BLaER1 (cell line): ENCODE measurements around the gene EIF4E3.

Source experiments
- H3K27ac ChIP-seq: shearing (Covaris generic); formaldehyde crosslinking; 2 replicates; pipeline ENCODE4 v1.8.1; 2022
- H3K27me3 ChIP-seq: shearing (Covaris generic); formaldehyde crosslinking; 2 replicates; pipeline ENCODE4 v1.8.1; 2022
- H3K36me3 ChIP-seq: shearing (Covaris generic); formaldehyde crosslinking; 2 replicates; pipeline ENCODE4 v1.8.1; 2022
- H3K4me1 ChIP-seq: shearing (Covaris generic); formaldehyde crosslinking; 2 replicates; pipeline ENCODE4 v1.8.1; 2022
- H3K4me2 ChIP-seq: shearing (Covaris generic); formaldehyde crosslinking; 2 replicates; pipeline ENCODE4 v1.8.1; 2022
- H3K4me3 ChIP-seq: shearing (Covaris generic); formaldehyde crosslinking; 2 replicates; pipeline ENCODE4 v1.8.1; 2022
- H3K9ac ChIP-seq: shearing (Covaris generic); formaldehyde crosslinking; 2 replicates; pipeline ENCODE4 v1.8.1; 2022
- H3K9me3 ChIP-seq: shearing (Covaris generic); formaldehyde crosslinking; 2 replicates; pipeline ENCODE4 v1.8.1; 2022
- H4K20me1 ChIP-seq: shearing (Covaris generic); formaldehyde crosslinking; 2 replicates; pipeline ENCODE4 v1.8.1; 2022
- Cebpa-rat ChIP-seq: shearing (Covaris generic); IDR thresholded peaks from 2 replicates; pipeline ENCODE4 v1.8.1; 2022

The EIF4E3 gene

DNA sequence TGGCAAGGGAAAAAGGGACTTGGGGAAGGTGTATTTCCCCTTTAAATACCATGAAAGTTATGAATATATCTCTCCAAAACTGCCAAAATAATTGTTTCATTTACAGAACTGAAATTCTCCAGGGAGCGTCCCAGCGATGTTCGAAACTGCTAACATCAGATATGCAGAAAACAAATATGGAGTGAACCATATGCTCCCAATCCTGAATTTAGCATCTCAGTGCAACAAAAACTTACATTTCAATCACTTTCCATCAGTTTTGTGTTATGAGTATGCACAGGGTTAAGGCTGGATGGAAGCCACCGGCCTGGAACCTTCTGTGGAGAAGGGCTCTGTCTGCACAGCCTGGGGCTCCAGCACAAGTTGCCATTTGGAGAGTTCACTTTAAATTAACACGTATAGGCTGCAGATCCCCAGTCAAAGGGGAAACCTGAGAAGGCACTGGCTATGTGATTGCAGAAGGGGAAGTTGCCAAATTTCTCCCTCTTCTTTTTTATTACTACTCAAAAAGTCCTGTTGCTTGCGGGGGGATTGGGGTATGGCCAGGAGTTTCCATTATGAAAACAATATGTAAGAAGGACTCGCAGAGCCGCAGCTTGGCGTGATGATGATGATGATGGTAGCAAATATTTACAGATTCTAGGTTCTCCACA is 84.7 kb downstream of the EIF4E3 start:
- H3K9me3 ChIP-seq = no peaks in the 10 kb centered on the region

DNA sequence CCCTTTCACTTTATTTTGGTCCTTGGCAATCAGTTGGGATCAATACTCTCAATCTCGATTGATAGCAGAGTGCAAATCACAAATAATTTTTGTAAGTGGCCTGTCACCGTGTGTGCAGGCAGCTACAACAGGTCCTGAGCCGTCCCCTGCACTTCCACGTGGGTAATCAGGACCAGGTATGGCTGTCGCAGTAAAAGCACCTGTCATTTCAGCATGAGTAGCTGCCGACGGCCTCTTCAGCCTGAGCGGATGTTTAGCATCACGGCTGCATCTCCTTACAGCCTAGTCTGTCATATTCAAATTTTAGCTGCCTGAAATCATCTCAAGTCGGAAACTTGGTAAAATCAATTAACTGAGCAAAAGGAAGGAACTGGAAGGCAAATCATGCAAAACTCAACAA is 88.7 kb downstream of the EIF4E3 start:
- no peaks in the 10 kb centered on the region for H3K27me3 ChIP-seq
- H3K27ac ChIP-seq = no peak overlapping the region
- no peaks in the 10 kb centered on the region for H3K9me3 ChIP-seq
- no peaks in the 10 kb centered on the region for H4K20me1 ChIP-seq
- no peaks in the 10 kb centered on the region for H3K36me3 ChIP-seq
- H3K4me1 ChIP-seq = no peaks in the 10 kb centered on the region
- H3K4me2 ChIP-seq = no peak overlapping the region
- no peak for TF ChIP-seq Cebpa-rat
- no peak overlapping the region for H3K9ac ChIP-seq
- no peak overlapping the region for H3K4me3 ChIP-seq

More for the DNA sequence above, 84.7 kb downstream of the EIF4E3 start:
- no peak for TF ChIP-seq Cebpa-rat
- Histone ChIP-seq H3K27ac (no peak overlapping the region), H3K36me3 (no peaks in the 10 kb centered on the region), H3K4me3 (no peak overlapping the region), H4K20me1 (no peaks in the 10 kb centered on the region), H3K9ac (no peak overlapping the region), H3K27me3 (no peaks in the 10 kb centered on the region), H3K4me2 (no peak overlapping the region), H3K4me1 (no peaks in the 10 kb centered on the region)

DNA sequence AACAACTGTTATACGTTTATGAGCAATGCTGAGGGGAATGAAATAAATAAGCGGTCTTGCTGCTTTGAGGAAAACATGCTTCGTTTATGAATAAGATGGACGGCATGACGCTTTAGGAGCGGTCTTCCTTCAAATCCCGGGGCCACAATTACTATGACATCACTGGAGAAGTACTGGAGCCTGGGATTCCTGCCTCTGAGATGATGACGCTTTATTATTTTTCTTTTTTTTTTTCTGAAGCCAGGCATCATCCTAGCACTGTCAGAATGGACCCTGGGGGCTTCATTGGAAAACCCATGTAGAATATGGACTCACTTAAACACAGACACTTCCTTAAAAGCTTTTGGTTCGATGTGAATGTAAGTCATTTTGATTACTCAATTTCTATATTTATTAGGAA is 89.2 kb downstream of the EIF4E3 start:
- Histone ChIP-seq H3K27me3 (no peaks in the 10 kb centered on the region), H3K4me3 (no peak overlapping the region), H3K4me1 (no peaks in the 10 kb centered on the region), H3K36me3 (no peaks in the 10 kb centered on the region), H3K4me2 (no peak overlapping the region), H3K27ac (no peak overlapping the region), H3K9me3 (no peaks in the 10 kb centered on the region; the same call in 1 of the 2 replicates), H4K20me1 (no peaks in the 10 kb centered on the region), H3K9ac (no peak overlapping the region)
- no peak for TF ChIP-seq Cebpa-rat

DNA sequence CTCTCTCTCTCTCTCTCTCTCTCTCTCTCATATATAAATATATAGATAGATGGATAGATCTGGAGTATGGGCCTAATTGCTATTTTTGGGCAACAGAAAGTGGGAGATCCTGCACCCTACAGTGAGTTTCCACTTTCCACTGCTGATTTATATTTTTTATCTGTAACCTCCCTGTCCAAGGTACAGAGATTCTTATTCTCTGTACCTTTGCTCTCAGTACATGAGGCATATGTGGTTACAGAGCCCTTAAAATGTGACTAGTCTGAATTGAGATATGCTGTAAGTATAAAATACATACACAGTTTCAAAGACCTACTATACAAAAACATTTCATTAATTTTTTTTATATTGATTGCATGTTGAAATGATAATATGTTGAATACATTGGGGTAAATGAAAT is 90.5 kb downstream of the EIF4E3 start:
- H4K20me1 ChIP-seq = no peaks in the 10 kb centered on the region
- H3K4me2 ChIP-seq = no peak overlapping the region
- no peak for TF ChIP-seq Cebpa-rat
- H3K9me3 ChIP-seq = no peaks in the 10 kb centered on the region; the same call in 1 of the 2 replicates
- no peaks in the 10 kb centered on the region for H3K27me3 ChIP-seq
- no peak overlapping the region for H3K27ac ChIP-seq
- H3K4me3 ChIP-seq = no peak overlapping the region
- H3K4me1 ChIP-seq = no peaks in the 10 kb centered on the region
- H3K9ac ChIP-seq = no peak overlapping the region
- H3K36me3 ChIP-seq = no peaks in the 10 kb centered on the region

DNA sequence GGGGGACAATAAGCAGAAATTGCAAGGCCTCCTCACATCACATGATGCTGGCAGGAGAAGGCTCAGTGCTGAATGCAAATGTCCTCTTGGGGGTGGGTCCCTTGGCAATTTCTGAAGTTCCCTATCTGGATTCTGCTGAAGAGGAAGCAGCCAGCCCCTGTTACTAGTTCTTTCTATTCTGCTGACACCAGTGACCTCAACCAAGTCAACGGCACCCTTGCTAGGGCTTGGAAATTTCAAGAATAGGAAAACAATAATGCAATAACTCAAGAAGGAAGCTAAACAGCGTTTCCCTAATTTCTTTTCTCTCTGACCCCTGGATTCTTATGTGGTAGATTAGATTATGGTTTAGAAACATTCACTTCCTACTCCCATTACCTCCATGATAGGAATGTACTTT is 95.5 kb downstream of the EIF4E3 start:
- no peak overlapping the region for H3K4me3 ChIP-seq
- H3K27ac ChIP-seq = no peak overlapping the region
- no peak overlapping the region for H3K4me2 ChIP-seq
- no peak overlapping the region for H3K9ac ChIP-seq
- peaks cover 6% of the 10 kb centered on the region for H3K9me3 ChIP-seq
- no peak for TF ChIP-seq Cebpa-rat
- H3K36me3 ChIP-seq = no peaks in the 10 kb centered on the region
- H3K27me3 ChIP-seq = no peaks in the 10 kb centered on the region
- H3K4me1 ChIP-seq = no peaks in the 10 kb centered on the region
- H4K20me1 ChIP-seq = no peaks in the 10 kb centered on the region

DNA sequence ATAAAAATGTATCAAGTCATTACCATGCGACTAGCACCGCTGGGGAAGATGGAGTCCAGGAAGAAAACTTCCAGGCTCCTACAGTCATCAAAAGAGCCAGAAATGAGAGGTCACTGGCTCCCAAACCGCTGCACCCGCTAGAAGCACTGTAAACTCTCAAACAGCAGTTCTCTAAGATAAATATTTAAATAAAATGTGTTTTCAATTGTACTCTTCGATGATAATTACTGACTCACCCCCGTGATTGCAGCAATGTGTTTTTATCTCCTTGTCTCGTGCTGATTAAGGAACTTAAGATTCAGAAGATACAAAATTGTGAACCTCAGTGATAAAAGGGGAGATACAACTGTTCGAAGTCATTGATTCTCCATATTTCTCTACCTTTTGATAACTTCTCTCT is 95.9 kb downstream of the EIF4E3 start:
- H3K4me3 ChIP-seq = no peak overlapping the region
- H4K20me1 ChIP-seq = no peaks in the 10 kb centered on the region
- H3K27ac ChIP-seq = no peak overlapping the region
- no peaks in the 10 kb centered on the region for H3K27me3 ChIP-seq
- no peak for TF ChIP-seq Cebpa-rat
- no peaks in the 10 kb centered on the region for H3K36me3 ChIP-seq
- H3K4me1 ChIP-seq = no peaks in the 10 kb centered on the region
- peaks cover 6% of the 10 kb centered on the region for H3K9me3 ChIP-seq
- H3K4me2 ChIP-seq = no peak overlapping the region
- no peak overlapping the region for H3K9ac ChIP-seq

DNA sequence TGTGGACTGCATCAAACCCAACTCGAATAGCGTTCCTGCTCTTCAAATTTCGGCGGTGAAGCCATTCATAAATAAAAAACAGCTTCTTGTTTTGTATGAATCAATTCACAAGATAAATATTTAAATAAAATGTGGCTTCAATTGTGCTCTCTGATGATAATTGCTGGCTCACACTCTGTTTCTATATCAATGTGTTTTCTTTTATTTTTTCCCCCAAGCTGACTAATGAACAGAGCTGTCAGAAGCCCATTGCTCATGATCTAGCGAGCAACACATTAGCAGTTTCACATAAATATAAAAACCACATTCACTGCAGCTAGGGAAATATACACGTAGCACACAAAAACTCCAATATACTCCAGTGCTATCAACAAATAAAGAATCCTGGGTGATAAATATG is 96.7 kb downstream of the EIF4E3 start:
- Histone ChIP-seq H3K9me3 (peaks cover 6% of the 10 kb centered on the region), H3K36me3 (no peaks in the 10 kb centered on the region), H3K27ac (no peak overlapping the region), H3K4me2 (no peak overlapping the region), H3K27me3 (no peaks in the 10 kb centered on the region), H3K9ac (no peak overlapping the region), H3K4me3 (no peak overlapping the region), H3K4me1 (no peaks in the 10 kb centered on the region), H4K20me1 (no peaks in the 10 kb centered on the region)
- no peak for TF ChIP-seq Cebpa-rat

DNA sequence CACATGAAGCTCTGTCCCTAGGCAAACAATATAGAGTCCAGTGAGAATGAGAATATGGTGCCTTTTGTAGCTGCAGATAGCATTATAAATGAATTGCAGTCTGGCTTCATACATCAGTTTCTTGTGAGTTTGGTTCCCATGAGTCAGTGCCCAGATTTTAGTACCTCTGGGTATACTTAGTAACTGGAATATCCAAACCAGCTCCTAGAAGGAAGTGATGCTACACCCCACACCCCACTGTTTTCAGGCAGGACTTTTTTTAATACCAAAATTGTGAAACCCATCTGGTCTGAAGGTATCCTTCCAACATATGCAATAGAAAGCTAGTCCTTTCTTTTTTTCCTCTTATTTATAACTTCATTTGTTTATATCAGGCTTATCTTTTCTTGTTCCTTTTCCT is 99.5 kb downstream of the EIF4E3 start:
- Histone ChIP-seq H4K20me1 (no peaks in the 10 kb centered on the region), H3K4me1 (no peaks in the 10 kb centered on the region), H3K9me3 (peaks cover 6% of the 10 kb centered on the region; the same call in 1 of the 2 replicates), H3K9ac (no peak overlapping the region), H3K27ac (no peak overlapping the region), H3K27me3 (no peaks in the 10 kb centered on the region), H3K36me3 (no peaks in the 10 kb centered on the region), H3K4me3 (no peak overlapping the region), H3K4me2 (no peak overlapping the region)
- TF ChIP-seq Cebpa-rat = no peak
